Activated CD4-positive, CD25-positive, alpha-beta regulatory T cell treated with anti-CD3 and anti-CD28 coated beads, Interleukin-2, amount 50 U/mL, for 72 hours (primary cell): ENCODE measurements around the gene PRR14.
"Not testable (repeated sequence)": the region's sequence is repeated elsewhere in the genome, so short reads cannot be mapped to it uniquely, and the experiment has no call there.

Experiments used
- DNase-seq: peaks from one replicate; pipeline ENCODE4 v3.0.0; 2021

The PRR14 gene

DNA sequence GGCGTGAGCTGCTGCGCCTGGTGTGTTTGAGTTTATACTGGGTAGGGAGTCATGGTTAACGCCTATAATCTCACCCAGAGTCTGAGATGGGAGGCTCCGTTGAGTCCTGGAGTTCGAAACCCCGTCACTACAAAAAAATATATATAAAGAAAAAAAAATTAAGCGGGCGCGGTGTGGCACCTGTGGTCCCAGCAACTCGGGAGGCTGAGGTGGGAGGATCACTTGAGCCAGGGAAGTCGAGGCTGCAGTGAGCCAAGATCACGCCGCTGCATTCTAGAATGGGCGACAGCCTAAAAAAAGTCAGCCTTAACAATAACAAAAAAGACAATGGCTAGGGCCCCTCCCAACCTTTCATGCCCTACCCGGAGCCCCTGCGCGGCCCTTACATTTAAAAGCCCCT is 17.2 kb upstream of the PRR14 start:
- no peak for DNase-seq

DNA sequence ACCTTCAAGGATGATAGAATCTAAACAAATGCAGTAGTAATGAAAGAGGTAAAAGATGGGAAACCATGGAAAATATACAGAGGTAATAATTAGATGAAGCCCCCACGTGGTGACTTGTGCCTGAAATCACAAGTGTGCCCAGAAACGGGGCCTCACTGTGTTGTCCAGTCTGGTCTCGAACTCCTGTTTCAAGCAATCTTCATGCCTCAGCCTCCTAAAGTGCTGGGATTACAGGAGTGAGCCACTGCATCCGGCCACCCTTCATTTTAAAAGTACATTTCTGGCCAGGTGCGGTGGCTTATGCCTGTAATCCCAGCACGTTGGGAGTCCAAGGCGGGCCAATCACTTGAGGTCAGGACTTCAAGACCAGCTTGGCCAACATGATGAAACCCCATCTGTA is 14.2 kb upstream of the PRR14 start:
- no peak for DNase-seq

DNA sequence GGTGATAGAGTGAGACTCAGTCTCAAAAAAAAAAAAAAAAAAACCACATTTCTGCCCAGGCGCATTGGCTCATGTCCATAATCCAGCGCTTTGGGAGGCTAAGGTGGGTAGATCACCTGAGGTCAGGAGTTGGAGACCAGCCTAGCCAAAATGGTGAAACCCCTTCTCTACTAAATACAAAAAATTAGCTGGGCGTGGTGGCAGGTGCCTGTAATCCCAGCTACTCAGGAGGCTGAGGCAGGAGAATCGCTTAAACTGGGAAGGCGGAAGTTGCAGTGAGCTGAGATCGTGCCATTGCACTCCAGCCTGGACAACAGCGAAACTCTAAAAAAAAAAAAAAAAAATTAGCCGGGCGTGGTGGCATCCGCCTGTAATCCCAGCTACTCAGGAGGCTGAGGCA is 13.6 kb upstream of the PRR14 start:
- not testable (repeated sequence) for DNase-seq

GRCh38 chr16:30637944-30638343 is 12.8 kb upstream of the PRR14 start:
- no peak for DNase-seq

- DNase-seq = no peak
Observed at GRCh38 chr16:30641378-30641982, 9.3 kb upstream of the PRR14 start.

GRCh38 chr16:30644334-30644830 is 6.4 kb upstream of the PRR14 start:
- no peak for DNase-seq

GRCh38 chr16:30645727-30646126 is 5.0 kb upstream of the PRR14 start:
- DNase-seq = no peak

DNA sequence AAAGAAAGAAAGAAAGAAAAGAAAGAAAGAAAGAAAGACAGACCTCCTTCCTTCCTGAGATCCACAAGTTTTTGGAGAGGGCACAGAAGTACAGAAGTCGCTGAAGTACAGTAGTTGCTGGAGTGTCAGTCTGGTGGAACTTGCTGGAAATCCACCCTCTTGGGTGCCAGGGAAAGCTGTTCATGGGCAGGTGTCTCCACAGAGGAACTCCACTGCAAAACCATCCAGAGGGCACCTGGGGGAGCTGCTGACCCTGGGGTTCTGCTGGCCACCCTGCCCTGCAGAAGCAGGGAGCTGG is 3.5 kb upstream of the PRR14 start:
- DNase-seq = no peak

GRCh38 chr16:30649725-30650368 is 913 bp upstream of the PRR14 start:
- no peak for DNase-seq

GRCh38 chr16:30651124-30652004 is 604 bp downstream of the PRR14 start:
- DNase-seq = peak; percentile 78

GRCh38 chr16:30652005-30652296 is 1.2 kb downstream of the PRR14 start:
- DNase-seq = no peak

DNA sequence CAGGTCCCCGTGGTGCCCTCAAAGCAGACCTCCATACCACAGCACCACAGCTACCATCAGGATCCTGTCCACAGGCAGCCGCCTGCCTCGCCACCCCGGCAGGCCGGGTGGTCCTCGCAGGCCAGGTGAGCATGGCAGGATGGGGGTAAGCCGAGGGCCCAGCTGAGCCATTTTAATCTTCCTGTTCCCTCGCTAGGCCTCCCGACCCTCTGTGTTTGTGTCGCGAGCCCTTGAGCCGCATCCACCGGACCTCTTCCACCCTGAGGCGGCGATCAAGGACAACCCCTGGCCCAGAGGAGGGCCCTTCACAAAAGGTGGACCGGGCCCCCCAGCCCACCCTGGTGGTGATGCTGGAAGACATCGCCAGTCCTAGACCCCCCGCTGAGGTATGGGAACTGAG is 2.0 kb downstream of the PRR14 start:
- no peak for DNase-seq

DNA sequence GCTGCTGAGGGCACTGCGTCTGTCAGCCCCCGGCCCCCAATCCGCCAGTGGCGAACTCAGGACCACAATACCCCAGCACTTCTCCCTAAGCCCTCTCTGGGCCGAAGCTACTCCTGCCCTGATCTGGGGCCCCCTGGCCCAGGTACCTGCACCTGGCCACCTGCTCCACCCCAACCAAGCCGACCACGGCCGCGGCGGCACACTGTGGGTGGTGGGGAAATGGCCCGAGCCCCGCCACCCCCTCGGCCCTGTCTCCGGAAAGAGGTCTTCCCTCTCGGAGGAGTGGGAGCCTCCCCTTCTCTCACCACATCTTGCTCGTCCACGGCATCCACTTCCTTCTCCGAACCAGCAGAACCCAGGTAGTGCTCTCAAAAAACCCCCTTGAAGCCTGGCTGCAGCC is 4.1 kb downstream of the PRR14 start:
- no peak for DNase-seq

GRCh38 chr16:30655815-30656347 is 5.1 kb downstream of the PRR14 start:
- DNase-seq = no peak

GRCh38 chr16:30656388-30656787 is 5.6 kb downstream of the PRR14 start:
- DNase-seq = no peak

GRCh38 chr16:30656974-30657865 is 6.5 kb downstream of the PRR14 start:
- DNase-seq = no peak

GRCh38 chr16:30657866-30658730 is 7.3 kb downstream of the PRR14 start, which contains the start of gene FBRS:
FBRS (plus strand) TSS chr16:30658431; CDS start chr16:30659519, 1,088 bp downstream.
- DNase-seq = peak; percentile 100

DNA sequence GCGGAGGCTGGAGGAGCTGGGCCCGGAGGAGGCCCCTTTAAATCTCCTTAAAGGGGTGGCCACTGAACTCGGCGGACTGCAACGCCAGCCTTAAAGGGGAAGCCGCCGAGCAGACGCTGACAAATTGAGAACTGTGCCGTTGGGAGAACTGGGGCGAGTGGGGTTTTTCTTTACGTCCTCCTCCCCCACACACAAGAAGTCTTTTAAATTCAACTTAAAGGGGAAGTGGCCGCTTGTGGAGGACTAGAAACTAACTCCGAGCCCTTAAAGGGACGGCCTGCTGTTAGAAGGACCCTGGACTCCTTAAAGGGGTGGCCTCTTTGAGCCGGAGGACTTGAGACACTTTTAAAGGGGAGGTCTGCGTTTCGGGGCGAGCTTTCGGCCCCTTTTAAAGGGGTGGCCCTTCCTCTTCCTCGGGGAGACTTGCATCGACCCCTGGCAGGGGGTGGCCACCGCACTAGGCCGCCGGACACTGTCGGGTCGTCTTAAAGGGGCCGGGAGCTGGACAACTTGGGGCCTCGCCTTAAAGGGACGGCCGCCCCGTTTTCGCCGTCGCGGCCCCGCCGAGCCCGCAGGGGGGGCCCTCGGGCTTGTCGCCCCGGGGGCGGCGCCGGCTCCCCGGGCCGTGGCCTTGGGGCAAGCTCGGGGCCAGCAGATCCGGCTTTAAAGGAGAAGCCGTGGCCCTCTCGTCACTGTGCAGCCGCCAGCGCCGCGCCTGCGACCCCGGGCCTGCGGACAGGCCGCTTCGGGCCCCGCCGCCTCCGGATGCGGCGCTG is 8.2 kb downstream of the PRR14 start:
- peak; percentile 65 for DNase-seq

DNA sequence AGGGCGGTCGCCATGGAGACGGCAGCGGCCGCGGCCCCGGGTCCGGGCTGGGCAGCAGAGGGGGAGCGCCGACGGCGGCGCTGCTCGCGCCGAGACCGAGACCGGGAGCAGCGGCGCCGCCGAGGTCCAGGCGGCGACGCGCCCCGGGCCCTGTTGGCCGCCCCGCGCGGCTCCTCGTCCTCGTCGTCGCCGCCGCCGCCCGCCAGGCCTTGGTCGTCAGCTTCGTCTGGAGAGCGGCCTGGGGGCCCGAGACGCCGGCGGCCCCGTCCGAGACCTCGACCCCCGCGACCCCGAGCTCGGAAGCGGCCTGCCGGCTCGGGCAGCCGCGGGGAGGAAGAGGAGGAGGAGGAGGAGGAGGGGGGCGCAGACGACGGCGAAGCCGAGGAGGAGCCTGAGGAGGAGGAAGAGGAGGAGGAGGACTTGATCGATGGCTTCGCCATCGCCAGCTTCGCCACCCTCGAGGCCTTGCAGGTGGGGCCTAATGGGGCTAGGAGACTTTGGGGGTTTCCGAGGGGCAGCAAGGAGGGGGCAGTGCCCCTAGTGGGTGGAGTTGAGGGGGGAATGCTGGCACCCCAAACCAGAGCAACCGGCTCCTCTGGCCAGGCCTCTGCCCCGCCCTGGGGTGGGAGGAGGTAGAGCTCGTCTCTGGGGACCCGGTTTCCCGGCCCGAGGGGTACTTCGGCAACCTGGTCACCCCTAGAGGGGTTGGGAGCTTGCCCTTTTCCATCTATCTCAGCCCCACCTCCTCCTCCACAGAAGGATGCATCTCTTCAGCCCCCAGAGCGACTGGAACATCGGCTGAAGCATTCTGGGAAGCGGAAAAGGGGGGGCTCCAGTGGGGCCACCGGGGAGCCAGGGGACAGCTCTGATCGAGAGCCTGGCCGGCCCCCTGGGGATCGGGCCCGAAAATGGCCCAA is 9.0 kb downstream of the PRR14 start:
- DNase-seq = peak; percentile 50
